ENCODE data around the gene NCLN.

NCLN gene

GRCh38 chr19:3250675-3251074 is 64.9 kb downstream of the NCLN start:
- no peak overlapping the region for H3K4me3 ChIP-seq (ENCODE audit: low read depth, low read length)
- TF ChIP-seq CTCF (IDR thresholded peaks at IDR 0.05; ENCODE audit: control insufficient read depth, extremely low read depth, insufficient read depth) = peak; percentile 31; the same call in 1 of the 2 replicates
- DNase-seq (ENCODE audit: low read depth) = no peak

- no peak for DNase-seq (ENCODE audit: low read depth)
- no peak for TF ChIP-seq CTCF (IDR thresholded peaks at IDR 0.05; ENCODE audit: control insufficient read depth, extremely low read depth, insufficient read depth)
- H3K4me3 ChIP-seq (ENCODE audit: low read depth, low read length) = no peak overlapping the region
Observed at GRCh38 chr19:3251229-3251628, 65.5 kb downstream of the NCLN start.

GRCh38 chr19:3252650-3253049 is 66.9 kb downstream of the NCLN start:
- H3K4me3 ChIP-seq (ENCODE audit: low read depth, low read length) = no peak overlapping the region
- TF ChIP-seq CTCF (IDR thresholded peaks at IDR 0.05; ENCODE audit: control insufficient read depth, extremely low read depth, insufficient read depth) = no peak
- DNase-seq (ENCODE audit: low read depth) = no peak

- no peak for DNase-seq (ENCODE audit: low read depth)
- no peak overlapping the region for H3K4me3 ChIP-seq (ENCODE audit: low read depth, low read length)
- no peak for TF ChIP-seq CTCF (IDR thresholded peaks at IDR 0.05; ENCODE audit: control insufficient read depth, extremely low read depth, insufficient read depth)
Observed at GRCh38 chr19:3253270-3253669, 67.5 kb downstream of the NCLN start.

- H3K4me3 ChIP-seq (ENCODE audit: low read depth, low read length) = no peak overlapping the region
- DNase-seq (ENCODE audit: low read depth) = no peak
- TF ChIP-seq CTCF (IDR thresholded peaks at IDR 0.05; ENCODE audit: control insufficient read depth, extremely low read depth, insufficient read depth) = no peak
Observed at GRCh38 chr19:3254520-3254919, 68.8 kb downstream of the NCLN start.

- DNase-seq (ENCODE audit: low read depth) = no peak
- no peak overlapping the region for H3K4me3 ChIP-seq (ENCODE audit: low read depth, low read length)
- no peak for TF ChIP-seq CTCF (IDR thresholded peaks at IDR 0.05; ENCODE audit: control insufficient read depth, extremely low read depth, insufficient read depth)
Observed at GRCh38 chr19:3257071-3257470, 71.3 kb downstream of the NCLN start.
